A549 treated with AZD2906 at 1 μM for 4 hours (cell line): ENCODE measurements around the gene ERCC4. TPM values are rescaled to one million over a fixed set of nuclear protein-coding genes. Genes with fewer than 3 reads are reported as not detected.

Source experiments
- total RNA-seq: library from RNA; stranded (reverse); fragments of 200-300 nt; extraction: Qiagen RNA extraction; gene quantifications from 5 replicates; pipeline ENCODE4 v1.2.3, GENCODE V29; 2022

ERCC4 gene
- 3.8 to 7.6 TPM (median 7.5 TPM) in 5 replicates for total RNA-seq

DNA sequence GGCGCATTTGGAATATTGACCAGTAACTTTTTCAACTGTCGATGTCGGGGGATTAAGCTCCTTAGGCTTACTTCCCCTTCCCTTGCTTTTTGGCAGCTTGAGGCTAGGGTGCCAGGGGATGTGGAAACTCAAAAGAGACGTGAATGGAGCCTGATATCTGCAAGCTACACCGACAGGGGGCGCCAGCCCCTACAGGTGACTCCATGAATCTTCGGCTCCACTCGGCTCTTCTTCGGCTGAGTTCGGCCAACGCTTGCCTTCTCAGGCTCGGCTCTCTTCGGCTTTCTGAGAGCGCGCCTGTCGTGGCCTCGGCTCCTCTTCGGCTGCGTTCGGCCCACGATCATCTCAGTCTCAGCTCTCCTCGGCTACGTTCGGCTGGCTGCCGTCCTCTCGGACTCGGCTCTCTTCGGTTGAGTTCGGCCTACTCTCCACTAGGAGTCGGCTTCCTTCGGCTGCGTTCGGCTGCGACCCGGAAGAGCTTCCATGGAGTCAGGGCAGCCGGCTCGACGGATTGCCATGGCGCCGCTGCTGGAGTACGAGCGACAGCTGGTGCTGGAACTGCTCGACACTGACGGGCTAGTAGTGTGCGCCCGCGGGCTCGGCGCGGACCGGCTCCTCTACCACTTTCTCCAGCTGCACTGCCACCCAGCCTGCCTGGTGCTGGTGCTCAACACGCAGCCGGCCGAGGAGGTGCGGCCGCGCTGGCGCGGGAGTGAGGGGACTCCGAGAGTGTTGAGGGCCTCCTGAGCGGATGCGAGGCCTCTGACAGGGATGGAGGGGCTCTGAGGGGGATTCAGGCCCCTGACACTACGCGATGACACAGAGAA is at the start of gene ERCC4:
TSS of gene ERCC4 (plus strand) at position 472 of the 827 bp plus-strand sequence. CDS start at position 484, 12 bp downstream.

Other genes with a start within 250 kb of the ERCC4 start
- gene MRTFB, start 151.2 kb downstream of the ERCC4 start, total RNA-seq, result 8.2 to 15.7 TPM (median 13.8 TPM) in 5 replicates